Inflammatory macrophage treated with lipopolysaccharide for 1 hour (primary cell): Measurements from ENCODE around the gene MTM1.

Experiments
- DNase-seq, 2 donors: peaks; one replicate each; pipeline ENCODE4 v3.0.0-alpha.2; 2020 to 2022

MTM1 gene

GRCh38 chrX:150568320-150569154 is at the start of gene MTM1:
Gene MTM1 (plus strand): TSS chrX:150568621. CDS start chrX:150592615, 23,994 bp downstream.
- DNase-seq = peak; percentile 89 to 94

GRCh38 chrX:150522494-150522893 is 45.9 kb upstream of the MTM1 start:
- no peak for DNase-seq

- DNase-seq = no peak
These were observed 43.1 kb upstream of the MTM1 start for GRCh38 chrX:150525061-150525919.

- DNase-seq = no peak
These were observed 41.7 kb upstream of the MTM1 start for GRCh38 chrX:150526692-150527091.

GRCh38 chrX:150527108-150527507 is 41.3 kb upstream of the MTM1 start:
- DNase-seq = peak; percentile 41 to 62

- DNase-seq = no peak
These were observed 38.8 kb upstream of the MTM1 start for GRCh38 chrX:150529587-150529986.

- no peak for DNase-seq
These were observed 37.6 kb upstream of the MTM1 start for GRCh38 chrX:150530821-150531220.

- no peak for DNase-seq
These were observed 37.0 kb upstream of the MTM1 start for GRCh38 chrX:150531467-150531866.

GRCh38 chrX:150533863-150534262 is 34.6 kb upstream of the MTM1 start:
- DNase-seq = no peak

GRCh38 chrX:150536455-150537116 is 31.8 kb upstream of the MTM1 start:
- no peak for DNase-seq

- no peak for DNase-seq
These were observed 30.6 kb upstream of the MTM1 start for GRCh38 chrX:150537851-150538250.

- DNase-seq = no peak
These were observed 27.5 kb upstream of the MTM1 start for GRCh38 chrX:150540965-150541364.

- DNase-seq = no peak
These were observed 25.6 kb upstream of the MTM1 start for GRCh38 chrX:150542846-150543229.

- DNase-seq = no peak
These were observed 24.9 kb upstream of the MTM1 start for GRCh38 chrX:150543230-150544155.

GRCh38 chrX:150544222-150544787 is 24.1 kb upstream of the MTM1 start:
- DNase-seq = no peak

- DNase-seq = no peak
These were observed 23.3 kb upstream of the MTM1 start for GRCh38 chrX:150544835-150545770.

- DNase-seq = no peak
These were observed 21.7 kb upstream of the MTM1 start for GRCh38 chrX:150546711-150547153.

GRCh38 chrX:150547375-150548115 is 20.9 kb upstream of the MTM1 start:
- peak; percentile 54 to 63 for DNase-seq

- DNase-seq = no peak
These were observed 20.2 kb upstream of the MTM1 start for GRCh38 chrX:150548251-150548650.

- peak in 1 of 2 donors; percentile 27 for DNase-seq
These were observed 19.7 kb upstream of the MTM1 start for GRCh38 chrX:150548684-150549083.
